BE2C (cell line): ENCODE measurements around the gene AP2S1.

Experiments used
- DNase-seq: peaks from one replicate; pipeline ENCODE4 v3.0.0-alpha.2; 2020
- H3K27me3 ChIP-seq: fragments of 250-450 bp; sonication (Bioruptor Pico); 2 replicates; pipeline ENCODE4 v1.5.1; 2020; ENCODE audit warnings: mild to moderate bottlenecking
- H3K36me3 ChIP-seq: fragments of 250-450 bp; sonication (Bioruptor Pico); 2 replicates; pipeline ENCODE4 v1.5.1; 2020; ENCODE audit warnings: mild to moderate bottlenecking
- H3K4me1 ChIP-seq: fragments of 250-450 bp; sonication (Bioruptor Pico); 2 replicates; pipeline ENCODE4 v1.5.1; 2020
- H3K4me3 ChIP-seq: 2 replicates; pipeline ENCODE4 v1.5.1; 2011; ENCODE audit warnings: low read depth, low read length
- H3K9me3 ChIP-seq: fragments of 250-450 bp; sonication (Bioruptor Pico); 2 replicates; pipeline ENCODE4 v1.5.1; 2020
- CTCF ChIP-seq: IDR thresholded peaks from 2 replicates; pipeline ENCODE4 v1.5.1; 2012; ENCODE audit warnings: mild to moderate bottlenecking, low read depth, low read length

The AP2S1 gene

GRCh38 chr19:46788262-46788967 is 62.2 kb downstream of the AP2S1 start, which contains the start of gene SLC1A5:
Gene SLC1A5, minus strand, starts transcription at chr19:46788594. Its CDS starts 629 bp downstream, at chr19:46787965.
- Histone ChIP-seq H3K4me3 (peak within 1 kb of the TSS; percentile 100), H3K9me3 (no peaks in the 10 kb centered on the region), H3K4me1 (peaks cover 3% of the 10 kb centered on the region), H3K36me3 (peaks cover 34% of the 10 kb centered on the region), H3K27me3 (no peaks in the 10 kb centered on the region)
- DNase-seq = peak; percentile 100
- TF ChIP-seq CTCF = peak; percentile 13; the same call in 1 of the 2 replicates
